Suprapubic skin (tissue), 3 donors: Measurements from ENCODE around the gene ST8SIA6.

Source experiments
- CTCF ChIP-seq, 2 donors: fragments of 200-600 bp in 1 of 2; fragments of 450-650 bp in 1 of 2; sonication (generic) in 1 of 2; IDR thresholded peaks; one replicate each; pipeline ENCODE4 v1.5.1; 2016 to 2019; ENCODE audit warnings: antibody characterized with exemption in 2 of 2, mild to moderate bottlenecking in 1 of 2, moderate library complexity in 1 of 2
- EP300 ChIP-seq: sonication (generic); formaldehyde crosslinking; IDR thresholded peaks from one replicate; pipeline ENCODE4 v1.6.1; 2017; ENCODE audit warnings: antibody characterized with exemption

DNA sequence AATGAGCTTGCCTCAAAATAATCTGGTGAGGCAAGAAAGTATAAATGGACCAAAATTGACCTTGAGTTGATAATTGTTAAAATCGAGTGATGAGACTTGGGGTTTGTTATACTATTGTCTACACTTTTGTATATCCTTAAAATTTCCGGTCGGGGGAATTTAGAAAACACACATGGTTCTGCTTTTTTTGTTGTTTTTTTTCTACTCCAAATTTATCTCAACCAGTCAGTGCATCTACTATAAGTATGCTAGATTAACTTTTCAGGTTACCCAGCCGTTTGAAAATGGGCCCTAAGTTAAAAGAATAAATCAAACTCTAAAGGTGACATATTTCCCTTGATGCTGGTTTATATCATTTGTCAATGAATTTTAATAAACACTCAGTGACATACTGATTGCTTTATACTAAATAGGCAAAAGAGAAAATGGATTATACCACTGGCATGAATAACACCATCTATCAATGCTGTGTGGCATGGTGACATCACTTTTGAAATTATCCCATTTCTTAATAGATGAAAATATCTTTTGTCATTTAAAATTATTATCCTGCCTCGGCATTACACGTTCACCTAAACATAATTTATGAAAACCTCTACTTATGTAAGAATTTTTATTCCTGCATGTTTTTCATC is 40.3 kb upstream of the ST8SIA6 start:
- no peak for TF ChIP-seq CTCF (IDR thresholded peaks at IDR 0.05)
- no peak for TF ChIP-seq EP300
